Ovary (tissue), 3 donors: ENCODE measurements around the gene AMOTL1.

ENCODE experiments used
- EP300 ChIP-seq: sonication (generic); formaldehyde crosslinking; IDR thresholded peaks from one replicate; pipeline ENCODE4 v1.6.1; 2017; ENCODE audit warnings: antibody characterized with exemption
- POLR2A ChIP-seq: fragments of 450-650 bp; IDR thresholded peaks from one replicate; pipeline ENCODE4 v1.6.1; 2017; ENCODE audit warnings: antibody characterized with exemption, mild to moderate bottlenecking, moderate library complexity
- TF ChIP-seq, protein P1 (sequence below), 3 donors: fragments of 450-650 bp in 2 of 3; fragments of 200-600 bp in 1 of 3; IDR thresholded peaks; one replicate each; pipeline versions ENCODE4 v1.5.1 to v1.8.0; 2016 to 2022; ENCODE audit warnings: antibody characterized with exemption in 3 of 3, mild to moderate bottlenecking in 1 of 3
- donor health status: DM: no; HTN: no; CAD: no.

DNA sequence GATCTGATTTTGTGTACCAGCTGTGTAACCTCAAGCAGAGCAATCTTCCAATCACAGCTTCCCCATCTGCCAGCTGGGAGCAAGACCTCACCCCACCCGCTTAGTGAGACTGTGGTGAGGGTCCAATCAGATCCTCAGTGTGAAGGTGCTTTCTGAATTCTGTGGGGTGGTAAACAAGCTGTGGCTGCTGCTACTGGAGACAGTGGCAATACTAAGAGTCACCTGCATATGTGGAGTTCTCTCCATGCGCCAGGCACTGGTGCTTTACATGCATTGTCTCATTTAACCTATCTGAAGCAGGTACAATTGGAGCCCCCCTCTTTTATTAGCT lies 154.8 kb downstream of the AMOTL1 start:
- TF ChIP-seq, protein P1, sequence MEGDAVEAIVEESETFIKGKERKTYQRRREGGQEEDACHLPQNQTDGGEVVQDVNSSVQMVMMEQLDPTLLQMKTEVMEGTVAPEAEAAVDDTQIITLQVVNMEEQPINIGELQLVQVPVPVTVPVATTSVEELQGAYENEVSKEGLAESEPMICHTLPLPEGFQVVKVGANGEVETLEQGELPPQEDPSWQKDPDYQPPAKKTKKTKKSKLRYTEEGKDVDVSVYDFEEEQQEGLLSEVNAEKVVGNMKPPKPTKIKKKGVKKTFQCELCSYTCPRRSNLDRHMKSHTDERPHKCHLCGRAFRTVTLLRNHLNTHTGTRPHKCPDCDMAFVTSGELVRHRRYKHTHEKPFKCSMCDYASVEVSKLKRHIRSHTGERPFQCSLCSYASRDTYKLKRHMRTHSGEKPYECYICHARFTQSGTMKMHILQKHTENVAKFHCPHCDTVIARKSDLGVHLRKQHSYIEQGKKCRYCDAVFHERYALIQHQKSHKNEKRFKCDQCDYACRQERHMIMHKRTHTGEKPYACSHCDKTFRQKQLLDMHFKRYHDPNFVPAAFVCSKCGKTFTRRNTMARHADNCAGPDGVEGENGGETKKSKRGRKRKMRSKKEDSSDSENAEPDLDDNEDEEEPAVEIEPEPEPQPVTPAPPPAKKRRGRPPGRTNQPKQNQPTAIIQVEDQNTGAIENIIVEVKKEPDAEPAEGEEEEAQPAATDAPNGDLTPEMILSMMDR (IDR thresholded peaks at IDR 0.05): no peak
- TF ChIP-seq POLR2A (no peak), EP300 (no peak)
